Body of pancreas (tissue), 4 donors: Measurements from ENCODE around the gene PILRA.

Experiments used
- POLR2A ChIP-seq, 3 donors: fragments of 450-650 bp; IDR thresholded peaks; one replicate each; pipeline ENCODE4 v1.6.1; 2016; ENCODE audit warnings: antibody characterized with exemption in 3 of 3, mild to moderate bottlenecking in 2 of 3
- TF ChIP-seq, protein P1 (sequence below), 7 experiments: fragments of 450-650 bp in 4 of 7; fragments of 200-600 bp in 3 of 7; sonication (generic) in 3 of 7; IDR thresholded peaks; one replicate each; pipeline ENCODE4 v1.5.1; 2016 to 2019; ENCODE audit warnings: antibody characterized with exemption in 7 of 7

DNA sequence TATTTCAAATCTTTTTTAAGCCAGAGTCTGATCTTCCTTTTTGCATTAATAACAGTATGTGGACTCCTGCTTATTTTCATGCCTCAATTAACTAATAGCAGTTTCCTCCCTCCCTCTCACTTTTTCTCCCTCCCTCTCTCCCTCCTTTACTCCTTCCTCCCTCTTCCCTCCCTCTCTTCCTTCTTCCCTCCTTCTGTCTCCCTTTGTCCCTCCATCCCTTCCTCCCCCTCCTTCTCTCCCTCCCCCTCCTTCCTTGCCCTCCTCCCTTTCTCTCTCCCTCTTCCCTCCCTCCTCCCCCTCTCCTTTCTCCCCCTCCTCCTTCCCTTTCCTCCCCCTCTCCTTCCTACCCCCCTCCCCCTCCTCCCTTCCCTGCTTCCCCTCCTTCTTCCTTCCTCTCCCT is 53.2 kb downstream of the PILRA start:
- TF ChIP-seq, protein P1, sequence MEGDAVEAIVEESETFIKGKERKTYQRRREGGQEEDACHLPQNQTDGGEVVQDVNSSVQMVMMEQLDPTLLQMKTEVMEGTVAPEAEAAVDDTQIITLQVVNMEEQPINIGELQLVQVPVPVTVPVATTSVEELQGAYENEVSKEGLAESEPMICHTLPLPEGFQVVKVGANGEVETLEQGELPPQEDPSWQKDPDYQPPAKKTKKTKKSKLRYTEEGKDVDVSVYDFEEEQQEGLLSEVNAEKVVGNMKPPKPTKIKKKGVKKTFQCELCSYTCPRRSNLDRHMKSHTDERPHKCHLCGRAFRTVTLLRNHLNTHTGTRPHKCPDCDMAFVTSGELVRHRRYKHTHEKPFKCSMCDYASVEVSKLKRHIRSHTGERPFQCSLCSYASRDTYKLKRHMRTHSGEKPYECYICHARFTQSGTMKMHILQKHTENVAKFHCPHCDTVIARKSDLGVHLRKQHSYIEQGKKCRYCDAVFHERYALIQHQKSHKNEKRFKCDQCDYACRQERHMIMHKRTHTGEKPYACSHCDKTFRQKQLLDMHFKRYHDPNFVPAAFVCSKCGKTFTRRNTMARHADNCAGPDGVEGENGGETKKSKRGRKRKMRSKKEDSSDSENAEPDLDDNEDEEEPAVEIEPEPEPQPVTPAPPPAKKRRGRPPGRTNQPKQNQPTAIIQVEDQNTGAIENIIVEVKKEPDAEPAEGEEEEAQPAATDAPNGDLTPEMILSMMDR (IDR thresholded peaks at IDR 0.05): no peak
- TF ChIP-seq POLR2A (IDR thresholded peaks at IDR 0.05): no peak
